ENCODE measurements around the gene CSTA.

CSTA gene

GRCh38 chr3:122349171-122349570, 24.1 kb downstream of the CSTA start:
- no peak overlapping the region for H3K4me3 ChIP-seq (ENCODE audit: low read depth, low read length)
- no peak for TF ChIP-seq CTCF (IDR thresholded peaks at IDR 0.05; ENCODE audit: borderline replicate concordance, insufficient read depth, low read depth, low read length)

- no peak for TF ChIP-seq CTCF (IDR thresholded peaks at IDR 0.05; ENCODE audit: borderline replicate concordance, insufficient read depth, low read depth, low read length)
- no peak overlapping the region for H3K4me3 ChIP-seq (ENCODE audit: low read depth, low read length)
Measured at GRCh38 chr3:122350814-122351418, 25.9 kb downstream of the CSTA start.

GRCh38 chr3:122351612-122352011, 26.6 kb downstream of the CSTA start:
- H3K4me3 ChIP-seq (ENCODE audit: low read depth, low read length): no peak overlapping the region
- TF ChIP-seq CTCF (IDR thresholded peaks at IDR 0.05; ENCODE audit: borderline replicate concordance, insufficient read depth, low read depth, low read length): no peak

GRCh38 chr3:122353215-122353614, 28.2 kb downstream of the CSTA start:
- TF ChIP-seq CTCF (IDR thresholded peaks at IDR 0.05; ENCODE audit: borderline replicate concordance, insufficient read depth, low read depth, low read length): no peak
- no peak overlapping the region for H3K4me3 ChIP-seq (ENCODE audit: low read depth, low read length)

- H3K4me3 ChIP-seq (ENCODE audit: low read depth, low read length): no peak overlapping the region
- TF ChIP-seq CTCF (IDR thresholded peaks at IDR 0.05; ENCODE audit: borderline replicate concordance, insufficient read depth, low read depth, low read length): no peak
Measured at GRCh38 chr3:122353893-122354401, 28.9 kb downstream of the CSTA start.

GRCh38 chr3:122355612-122356011, 30.6 kb downstream of the CSTA start:
- TF ChIP-seq CTCF (IDR thresholded peaks at IDR 0.05; ENCODE audit: borderline replicate concordance, insufficient read depth, low read depth, low read length): no peak
- H3K4me3 ChIP-seq (ENCODE audit: low read depth, low read length): no peak overlapping the region

GRCh38 chr3:122356402-122356801, 31.4 kb downstream of the CSTA start:
- H3K4me3 ChIP-seq (ENCODE audit: low read depth, low read length): no peak overlapping the region
- TF ChIP-seq CTCF (IDR thresholded peaks at IDR 0.05; ENCODE audit: borderline replicate concordance, insufficient read depth, low read depth, low read length): peak; percentile 52; the same call in 1 of the 2 replicates
